ENCODE measurements around the gene KCNJ13. TPM values are rescaled to one million over a fixed set of nuclear protein-coding genes. Genes with fewer than 3 reads are reported as not detected.

Gene KCNJ13
- total and polyA plus RNA-seq, 4 donors: 1.8 TPM; not detected in 3

DNA sequence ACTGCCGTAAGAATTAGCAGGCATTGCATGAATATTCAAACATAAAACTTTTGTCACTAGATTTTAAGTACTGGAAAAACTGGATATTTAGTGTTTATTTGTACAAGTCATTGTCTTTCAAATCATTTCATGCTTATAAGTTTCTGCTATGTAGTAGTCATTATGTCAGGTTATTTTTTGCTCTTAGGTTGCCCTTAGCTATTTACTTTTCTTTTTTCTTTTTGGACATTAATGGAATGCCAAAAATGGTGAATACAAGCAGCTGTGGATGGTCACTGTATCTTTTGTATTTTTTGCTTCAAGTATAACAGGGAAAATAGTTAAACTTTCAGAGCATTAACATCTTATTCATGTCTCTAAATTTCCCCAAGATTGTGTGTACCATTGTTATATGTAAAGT is 18.6 kb upstream of the KCNJ13 start:
- H3K4me3 ChIP-seq: no peak overlapping the region
- no peak for ATAC-seq (ENCODE audit: insufficient read depth, low FRiP score)
- H3K4me1 ChIP-seq (ENCODE audit: control insufficient read depth in 5 of 5, insufficient read depth in 5 of 5, low read length in 5 of 5): no peaks in the 10 kb centered on the region
- WGBS, 2 donors: 80 to 94% methylated on average over 1 of the region's 1 CpG
- no peaks in the 10 kb centered on the region for H3K27me3 ChIP-seq (ENCODE audit: control insufficient read depth in 3 of 3, insufficient read depth in 3 of 3, low read length in 2 of 3)
- no peak for DNase-seq
- no peak for TF ChIP-seq CTCF (IDR thresholded peaks at IDR 0.05; ENCODE audit: control extremely low read depth, extremely low read depth)
- H3K9me3 ChIP-seq (ENCODE audit: control insufficient read depth in 4 of 4, insufficient read depth in 3 of 4, low read length in 3 of 4): no peaks in the 10 kb centered on the region
- no peak overlapping the region for H3K9ac ChIP-seq (ENCODE audit: insufficient read depth in 1 of 2, low read length in 2 of 2)
- H3K27ac ChIP-seq (ENCODE audit: low read depth in 1 of 2, low read length in 1 of 2): no peak overlapping the region
- peaks cover 25 to 55% (median 42%) of the 10 kb centered on the region in 4 donors for H3K36me3 ChIP-seq (ENCODE audit: control insufficient read depth in 4 of 4, insufficient read depth in 4 of 4, low read length in 4 of 4)

- WGBS, 2 donors: 85 to 98% methylated on average over 4 of the region's 4 CpGs
- no peak overlapping the region for H3K27ac ChIP-seq (ENCODE audit: low read depth in 1 of 2, low read length in 1 of 2)
- no peak for DNase-seq
- no peak overlapping the region for H3K4me3 ChIP-seq
- H3K9me3 ChIP-seq (ENCODE audit: control insufficient read depth in 4 of 4, insufficient read depth in 3 of 4, low read length in 3 of 4): no peaks in the 10 kb centered on the region
- H3K9ac ChIP-seq (ENCODE audit: insufficient read depth in 1 of 2, low read length in 2 of 2): no peak overlapping the region
- ATAC-seq (ENCODE audit: insufficient read depth, low FRiP score): no peak
- TF ChIP-seq CTCF (IDR thresholded peaks at IDR 0.05; ENCODE audit: control extremely low read depth, extremely low read depth): no peak
- H3K36me3 ChIP-seq (ENCODE audit: control insufficient read depth in 4 of 4, insufficient read depth in 4 of 4, low read length in 4 of 4): peaks cover 25 to 55% (median 44%) of the 10 kb centered on the region in 4 donors
- H3K27me3 ChIP-seq (ENCODE audit: control insufficient read depth in 3 of 3, insufficient read depth in 3 of 3, low read length in 2 of 3): no peaks in the 10 kb centered on the region
- H3K4me1 ChIP-seq (ENCODE audit: control insufficient read depth in 5 of 5, insufficient read depth in 5 of 5, low read length in 5 of 5): no peaks in the 10 kb centered on the region
These were observed 16.9 kb upstream of the KCNJ13 start for GRCh38 chr2:232793271-232793670.

GRCh38 chr2:232791518-232791917 is 15.2 kb upstream of the KCNJ13 start:
- no peak overlapping the region for H3K27ac ChIP-seq (ENCODE audit: low read depth in 1 of 2, low read length in 1 of 2)
- no peaks in the 10 kb centered on the region for H3K4me1 ChIP-seq (ENCODE audit: control insufficient read depth in 5 of 5, insufficient read depth in 5 of 5, low read length in 5 of 5)
- no peak overlapping the region for H3K4me3 ChIP-seq
- H3K36me3 ChIP-seq (ENCODE audit: control insufficient read depth in 4 of 4, insufficient read depth in 4 of 4, low read length in 4 of 4): peaks cover 19 to 59% (median 42%) of the 10 kb centered on the region in 4 donors
- ATAC-seq (ENCODE audit: insufficient read depth, low FRiP score): no peak
- DNase-seq: no peak
- no peaks in the 10 kb centered on the region for H3K9me3 ChIP-seq (ENCODE audit: control insufficient read depth in 4 of 4, insufficient read depth in 3 of 4, low read length in 3 of 4)
- 95 to 96% methylated on average over 4 of the region's 4 CpGs for WGBS, 2 donors
- no peak for TF ChIP-seq CTCF (IDR thresholded peaks at IDR 0.05; ENCODE audit: control extremely low read depth, extremely low read depth)
- no peaks in the 10 kb centered on the region for H3K27me3 ChIP-seq (ENCODE audit: control insufficient read depth in 3 of 3, insufficient read depth in 3 of 3, low read length in 2 of 3)
- no peak overlapping the region for H3K9ac ChIP-seq (ENCODE audit: insufficient read depth in 1 of 2, low read length in 2 of 2)

DNA sequence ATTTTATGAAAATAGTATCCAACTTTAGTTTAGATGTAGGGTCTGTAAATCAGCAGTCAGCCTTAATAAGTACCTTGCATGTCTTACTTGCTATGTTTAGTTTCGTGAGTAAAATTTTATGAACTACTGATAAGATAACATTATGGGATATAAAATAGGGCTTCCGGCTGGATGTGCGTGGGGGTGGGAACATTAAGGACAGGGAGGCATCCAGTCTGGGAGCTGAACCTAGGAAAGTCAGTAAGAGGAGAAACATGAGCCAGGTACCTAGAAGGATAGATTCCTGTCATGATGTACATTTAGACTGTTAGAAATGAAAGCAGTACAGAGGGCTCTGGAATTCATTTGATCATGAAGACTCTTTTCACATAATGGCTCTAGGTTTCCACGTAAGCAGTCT is 12.7 kb upstream of the KCNJ13 start:
- ATAC-seq (ENCODE audit: insufficient read depth, low FRiP score): no peak
- H3K36me3 ChIP-seq (ENCODE audit: control insufficient read depth in 4 of 4, insufficient read depth in 4 of 4, low read length in 4 of 4): peaks cover 13 to 55% (median 33%) of the 10 kb centered on the region in 4 donors
- 95 to 98% methylated on average over 4 of the region's 4 CpGs for WGBS, 2 donors

More for the DNA sequence above, 12.7 kb upstream of the KCNJ13 start:
- no peak for TF ChIP-seq CTCF (IDR thresholded peaks at IDR 0.05; ENCODE audit: control extremely low read depth, extremely low read depth)
- no peak overlapping the region for H3K4me3 ChIP-seq
- H3K9ac ChIP-seq (ENCODE audit: insufficient read depth in 1 of 2, low read length in 2 of 2): no peak overlapping the region
- no peak for DNase-seq
- H3K27me3 ChIP-seq (ENCODE audit: control insufficient read depth in 3 of 3, insufficient read depth in 3 of 3, low read length in 2 of 3): no peaks in the 10 kb centered on the region
- H3K4me1 ChIP-seq (ENCODE audit: control insufficient read depth in 5 of 5, insufficient read depth in 5 of 5, low read length in 5 of 5): no peaks in the 10 kb centered on the region
- H3K27ac ChIP-seq (ENCODE audit: low read depth in 1 of 2, low read length in 1 of 2): no peak overlapping the region
- no peaks in the 10 kb centered on the region for H3K9me3 ChIP-seq (ENCODE audit: control insufficient read depth in 4 of 4, insufficient read depth in 3 of 4, low read length in 3 of 4)
